Neutrophil (primary cell): ENCODE measurements around the gene ELP1.

Experiments used
- H3K27ac ChIP-seq: fragments of 200-600 bp; sonication (generic); 2 replicates; pipeline ENCODE4 v1.5.1; 2016; ENCODE audit warnings: mild to moderate bottlenecking, moderate library complexity
- H3K27me3 ChIP-seq: fragments of 200-600 bp; sonication (generic); 2 replicates; pipeline ENCODE4 v1.6.0; 2016; ENCODE audit warnings: mild to moderate bottlenecking
- H3K36me3 ChIP-seq: fragments of 200-600 bp; sonication (generic); 2 replicates; pipeline ENCODE4 v1.5.1; 2017
- H3K4me1 ChIP-seq, 2 experiments: fragments of 200-600 bp in 1 of 2; sonication (generic) in 1 of 2; 1 replicate in 1 of 2; 2 replicates in 1 of 2; pipeline versions ENCODE4 v1.5.1 to v1.6.1; 2013 to 2016; ENCODE audit warnings: low read depth in 1 of 2, low read length in 1 of 2, mild to moderate bottlenecking in 1 of 2, moderate library complexity in 1 of 2; ENCODE audit not compliant: control insufficient read depth in 1 of 2, insufficient read depth in 1 of 2
- H3K4me3 ChIP-seq, 2 experiments: fragments of 200-600 bp in 1 of 2; sonication (generic) in 1 of 2; 1 replicate in 1 of 2; 2 replicates in 1 of 2; pipeline ENCODE4 v1.5.1; 2013 to 2016; ENCODE audit warnings: low read depth in 1 of 2, low read length in 1 of 2, mild to moderate bottlenecking in 1 of 2, moderate library complexity in 1 of 2
- H3K9me3 ChIP-seq: fragments of 200-600 bp; sonication (generic); 2 replicates; pipeline ENCODE4 v1.5.1; 2016
- TF ChIP-seq, protein P1 (sequence below): fragments of 200-600 bp; sonication (generic); IDR thresholded peaks from 2 replicates; pipeline ENCODE4 v1.5.1; 2016; ENCODE audit warnings: antibody characterized with exemption

The ELP1 gene

DNA sequence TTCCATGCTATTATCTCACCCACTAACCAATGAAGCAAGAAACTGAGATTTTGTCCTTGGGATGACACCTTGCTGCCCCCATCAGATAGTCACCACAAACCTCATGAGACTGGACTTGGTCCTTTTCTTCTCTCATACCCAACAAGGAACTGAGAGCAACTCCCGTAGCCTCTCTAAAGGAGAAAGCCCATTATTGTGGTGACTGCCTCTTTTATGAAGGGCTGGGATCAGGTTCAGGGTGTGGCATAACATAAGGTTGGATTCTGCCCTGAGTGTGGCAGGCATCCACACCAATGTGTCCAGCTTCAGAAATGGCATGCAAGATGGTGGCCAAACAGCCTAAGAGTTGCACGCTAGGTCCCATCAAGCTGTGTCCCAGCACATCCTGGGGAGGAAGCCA, 73.2 kb downstream of the ELP1 start:
- no peaks in the 10 kb centered on the region for H3K27me3 ChIP-seq
- no peak overlapping the region for H3K27ac ChIP-seq
- no peak overlapping the region for H3K4me3 ChIP-seq
- no peaks in the 10 kb centered on the region for H3K36me3 ChIP-seq
- no peaks in the 10 kb centered on the region for H3K9me3 ChIP-seq
- TF ChIP-seq, protein P1, sequence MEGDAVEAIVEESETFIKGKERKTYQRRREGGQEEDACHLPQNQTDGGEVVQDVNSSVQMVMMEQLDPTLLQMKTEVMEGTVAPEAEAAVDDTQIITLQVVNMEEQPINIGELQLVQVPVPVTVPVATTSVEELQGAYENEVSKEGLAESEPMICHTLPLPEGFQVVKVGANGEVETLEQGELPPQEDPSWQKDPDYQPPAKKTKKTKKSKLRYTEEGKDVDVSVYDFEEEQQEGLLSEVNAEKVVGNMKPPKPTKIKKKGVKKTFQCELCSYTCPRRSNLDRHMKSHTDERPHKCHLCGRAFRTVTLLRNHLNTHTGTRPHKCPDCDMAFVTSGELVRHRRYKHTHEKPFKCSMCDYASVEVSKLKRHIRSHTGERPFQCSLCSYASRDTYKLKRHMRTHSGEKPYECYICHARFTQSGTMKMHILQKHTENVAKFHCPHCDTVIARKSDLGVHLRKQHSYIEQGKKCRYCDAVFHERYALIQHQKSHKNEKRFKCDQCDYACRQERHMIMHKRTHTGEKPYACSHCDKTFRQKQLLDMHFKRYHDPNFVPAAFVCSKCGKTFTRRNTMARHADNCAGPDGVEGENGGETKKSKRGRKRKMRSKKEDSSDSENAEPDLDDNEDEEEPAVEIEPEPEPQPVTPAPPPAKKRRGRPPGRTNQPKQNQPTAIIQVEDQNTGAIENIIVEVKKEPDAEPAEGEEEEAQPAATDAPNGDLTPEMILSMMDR = no peak
- no peaks in the 10 kb centered on the region for H3K4me1 ChIP-seq

DNA sequence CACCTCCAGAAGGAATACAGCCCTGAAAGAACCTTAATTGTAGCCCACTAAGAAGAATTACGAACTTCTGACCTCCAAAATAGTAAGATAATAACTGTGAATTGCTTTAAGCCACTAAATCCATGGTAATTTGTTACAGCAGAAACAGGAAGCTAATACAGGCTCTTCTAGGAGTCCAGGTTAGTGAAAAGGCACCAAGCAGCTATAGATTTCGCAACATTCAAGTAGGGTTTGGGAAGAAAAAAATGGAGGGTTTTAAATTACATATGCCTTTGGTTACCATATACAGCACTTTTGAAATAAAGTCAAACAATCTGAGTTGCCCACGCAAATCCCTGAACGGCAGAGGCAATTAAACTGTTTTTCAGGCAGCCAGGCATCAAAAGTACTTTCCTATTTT, 73.6 kb downstream of the ELP1 start:
- Histone ChIP-seq H3K4me3 (no peak overlapping the region), H3K36me3 (no peaks in the 10 kb centered on the region), H3K9me3 (no peaks in the 10 kb centered on the region), H3K27me3 (no peaks in the 10 kb centered on the region), H3K4me1 (no peaks in the 10 kb centered on the region), H3K27ac (no peak overlapping the region)
- TF ChIP-seq, protein P1 = no peak

DNA sequence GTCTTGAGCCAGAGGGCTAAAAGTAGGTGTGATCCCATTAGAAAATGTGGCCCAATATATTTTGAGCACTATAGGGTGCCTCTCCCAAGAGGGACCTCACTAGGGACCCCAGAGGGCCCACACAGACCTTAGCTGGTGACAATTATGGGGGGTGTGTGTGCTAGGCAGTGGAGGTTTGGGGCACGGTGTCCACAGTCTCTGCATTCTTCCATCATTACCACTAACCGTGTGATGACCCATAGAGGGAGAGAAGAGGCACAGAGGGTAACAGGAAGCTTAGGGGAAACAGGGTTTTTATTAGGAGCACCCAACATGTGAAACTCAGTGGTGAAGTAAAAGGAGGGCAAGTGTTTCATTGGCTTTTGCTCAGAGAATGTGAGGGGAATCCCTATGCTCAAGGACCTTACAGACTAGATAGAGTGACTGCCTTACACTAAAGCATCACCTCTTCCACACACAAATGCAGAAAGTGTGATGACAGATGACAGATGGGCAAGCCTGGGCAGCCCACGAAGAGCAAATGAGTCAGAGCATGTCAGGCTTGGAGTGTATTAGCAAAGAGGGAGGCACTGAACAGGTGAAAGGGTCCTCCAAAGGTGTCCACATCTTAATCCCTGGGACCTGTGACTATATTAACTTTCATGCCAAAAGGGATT, 74.3 kb downstream of the ELP1 start:
- H3K36me3 ChIP-seq = no peaks in the 10 kb centered on the region
- no peak overlapping the region for H3K4me3 ChIP-seq
- TF ChIP-seq, protein P1 = no peak
- no peaks in the 10 kb centered on the region for H3K27me3 ChIP-seq
- no peaks in the 10 kb centered on the region for H3K4me1 ChIP-seq
- H3K9me3 ChIP-seq = no peaks in the 10 kb centered on the region
- H3K27ac ChIP-seq = no peak overlapping the region

DNA sequence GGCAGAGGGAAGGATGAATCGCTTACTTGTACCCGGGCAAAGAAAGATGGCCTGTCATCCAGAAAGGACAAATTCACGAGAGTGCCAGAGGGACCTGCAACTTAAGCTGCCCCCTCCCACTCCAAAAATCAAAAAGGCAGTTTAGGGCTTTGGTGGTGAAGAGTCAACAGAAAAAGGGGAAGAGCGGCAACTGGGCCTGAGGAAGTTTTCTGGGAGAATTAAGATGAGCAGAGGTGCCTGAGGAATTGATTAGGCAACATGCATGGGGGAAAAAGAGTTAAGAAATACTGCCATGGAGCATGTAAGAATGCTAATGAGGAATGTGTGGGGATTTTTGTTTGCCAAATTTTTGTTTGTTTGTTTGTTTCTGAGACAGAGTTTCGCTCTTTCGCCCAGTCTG, 76.4 kb downstream of the ELP1 start:
- H3K27ac ChIP-seq = no peak overlapping the region
- no peaks in the 10 kb centered on the region for H3K27me3 ChIP-seq
- H3K4me1 ChIP-seq = no peaks in the 10 kb centered on the region
- TF ChIP-seq, protein P1 = no peak
- no peaks in the 10 kb centered on the region for H3K36me3 ChIP-seq
- H3K9me3 ChIP-seq = no peaks in the 10 kb centered on the region
- H3K4me3 ChIP-seq = no peak overlapping the region

DNA sequence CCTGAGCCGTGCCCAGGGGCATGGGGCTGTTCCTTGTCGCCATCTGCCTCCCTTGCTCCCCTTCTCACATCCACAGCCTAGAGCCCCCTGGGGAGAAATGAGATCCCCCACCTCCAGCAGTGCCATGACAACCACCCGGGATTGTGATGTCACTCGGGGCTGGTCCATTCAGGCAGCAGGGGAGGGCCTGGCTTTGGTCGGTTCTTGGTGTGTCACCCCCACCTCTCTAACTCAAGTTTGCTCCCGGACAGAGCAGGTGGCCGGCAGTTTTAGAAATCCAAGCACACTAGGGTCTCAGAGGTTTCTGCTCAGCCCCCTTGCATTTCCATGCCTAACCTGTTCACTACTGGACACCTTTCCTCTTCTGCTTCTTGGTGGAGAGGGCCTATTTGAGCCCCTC, 78.0 kb downstream of the ELP1 start, which contains the start of gene ACTL7B:
Gene ACTL7B (minus strand): TSS at position 99 of the 400 bp plus-strand sequence. CDS start 56 bp downstream, at position 43.
- TF ChIP-seq, protein P1 = no peak
- no peak within 1 kb of the TSS for H3K27ac ChIP-seq
- no peaks in the 10 kb centered on the region for H3K27me3 ChIP-seq

DNA sequence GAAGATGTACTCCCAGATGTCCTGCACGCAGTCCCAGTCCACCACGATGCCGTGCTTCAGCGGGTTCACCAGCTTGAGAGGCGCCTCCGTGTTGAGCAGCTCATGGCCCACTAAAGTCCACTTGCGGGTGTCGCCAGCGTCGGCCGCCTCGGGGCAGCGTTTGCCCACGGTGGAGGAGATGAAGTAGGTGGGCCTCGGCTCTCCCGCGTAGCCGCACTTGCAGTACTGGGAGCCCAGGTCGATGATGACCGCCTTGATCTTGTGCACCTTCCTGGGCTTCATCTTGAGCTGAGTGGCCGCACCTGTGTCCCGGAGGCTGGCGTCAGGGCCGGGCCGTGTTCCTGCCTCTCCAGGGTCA, 78.4 kb downstream of the ELP1 start:
- H3K4me1 ChIP-seq = no peaks in the 10 kb centered on the region
- no peaks in the 10 kb centered on the region for H3K36me3 ChIP-seq

More for the DNA sequence above, 78.0 kb downstream of the ELP1 start, which contains the start of gene ACTL7B:
- H3K4me3 ChIP-seq = no peak within 1 kb of the TSS
- H3K4me1 ChIP-seq = no peaks in the 10 kb centered on the region
- H3K9me3 ChIP-seq = no peaks in the 10 kb centered on the region
- H3K36me3 ChIP-seq = no peaks in the 10 kb centered on the region

More for the DNA sequence above, 78.4 kb downstream of the ELP1 start:
- H3K9me3 ChIP-seq = no peaks in the 10 kb centered on the region
- TF ChIP-seq, protein P1 = no peak
- no peaks in the 10 kb centered on the region for H3K27me3 ChIP-seq
- H3K27ac ChIP-seq = no peak overlapping the region
- no peak overlapping the region for H3K4me3 ChIP-seq
